HG03108 (cell line): ENCODE measurements around the gene SERPINB10.

Source experiments
- ATAC-seq: cut with Tn5 transposase; IDR thresholded peaks from one replicate; pipeline ENCODE4 v1.9.1; 2021; ENCODE audit warnings: moderate library complexity; ENCODE audit not compliant: unreplicated experiment

Gene SERPINB10

DNA sequence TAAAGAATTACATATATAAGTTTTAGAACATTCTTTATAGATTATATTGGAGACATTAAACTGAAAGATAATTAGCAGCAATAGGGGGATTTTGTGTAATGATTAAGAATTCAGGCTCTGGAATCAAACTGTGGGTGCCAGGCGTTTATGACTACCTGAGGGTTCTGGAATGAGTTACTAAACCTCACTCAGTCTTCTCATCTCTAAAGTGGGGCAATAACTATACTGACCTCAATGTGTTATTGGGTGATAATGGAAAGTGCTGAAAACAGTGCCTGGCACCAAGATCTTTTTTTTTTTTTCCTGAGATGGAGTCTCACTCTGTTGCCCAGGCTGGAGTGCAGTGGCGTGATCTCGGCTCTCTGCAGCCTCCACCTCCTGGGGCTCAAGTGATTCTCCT lies 69.3 kb downstream of the SERPINB10 start:
- ATAC-seq: no peak

DNA sequence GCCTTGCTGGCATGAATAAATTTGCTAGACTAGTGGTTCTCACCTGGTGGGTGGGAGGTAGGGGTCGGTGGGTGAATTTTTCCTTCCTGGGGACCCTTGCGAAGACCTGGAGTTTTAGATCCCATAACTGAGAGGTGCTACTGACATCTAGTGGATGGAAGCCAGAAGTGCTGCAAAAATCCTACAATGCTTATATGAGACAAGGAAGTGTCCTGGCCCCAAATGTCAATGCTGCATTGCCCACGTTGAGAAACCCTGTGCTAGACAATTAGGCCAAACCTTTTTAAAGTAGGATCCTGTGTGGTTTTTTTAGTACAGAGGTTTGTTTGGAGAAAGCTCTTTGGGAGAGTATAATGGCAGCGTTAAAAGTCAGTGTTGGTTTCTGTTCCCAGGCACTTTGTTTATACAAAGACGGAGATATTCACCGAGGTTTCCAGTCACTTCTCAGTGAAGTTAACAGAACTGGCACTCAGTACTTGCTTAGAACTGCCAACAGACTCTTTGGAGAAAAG lies 71.7 kb downstream of the SERPINB10 start:
- ATAC-seq: peak; percentile 51

DNA sequence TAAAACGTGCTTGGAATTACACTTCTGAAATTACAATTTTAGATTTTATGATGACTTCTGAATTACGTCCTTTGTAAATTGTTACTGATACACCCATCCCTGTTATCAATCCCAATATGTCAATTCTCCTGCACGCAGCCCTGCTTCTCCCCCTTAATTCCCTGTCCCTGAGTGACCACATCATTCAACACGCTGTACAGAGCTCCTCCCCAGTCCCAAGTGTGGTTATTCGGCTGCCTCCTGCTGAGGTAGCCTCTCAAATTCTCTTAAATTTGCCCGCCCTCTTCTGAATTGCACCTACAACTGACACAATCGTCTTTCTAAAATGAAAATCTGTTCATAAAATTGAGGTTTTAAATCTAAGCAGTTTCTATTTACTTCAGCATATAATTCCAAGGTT lies 72.3 kb downstream of the SERPINB10 start:
- ATAC-seq: no peak

DNA sequence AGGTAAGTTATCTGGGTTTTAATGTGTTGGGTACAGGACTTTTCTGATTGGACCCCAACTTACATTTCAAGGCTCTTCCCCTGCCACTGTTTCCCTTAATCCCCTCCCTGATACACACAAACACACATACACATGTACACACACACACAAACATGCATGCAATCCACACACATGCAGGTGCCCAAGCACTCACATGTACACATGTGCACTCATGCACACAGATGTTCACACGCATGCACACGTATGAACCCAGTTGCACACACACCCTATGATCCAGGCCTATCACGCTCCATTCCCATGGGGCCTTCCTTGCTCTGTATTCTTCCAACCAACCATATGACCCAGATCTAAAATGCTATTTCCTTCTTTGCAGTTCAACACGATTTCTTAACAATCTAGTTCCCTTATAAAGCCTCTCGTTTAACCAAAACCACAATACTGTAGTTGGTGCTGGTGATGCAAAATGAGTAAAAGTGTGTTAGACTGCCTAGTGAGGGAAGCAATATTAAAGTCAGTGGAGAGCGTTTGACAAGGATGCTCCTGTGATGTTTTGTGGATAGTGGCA lies 73.2 kb downstream of the SERPINB10 start:
- ATAC-seq: no peak

DNA sequence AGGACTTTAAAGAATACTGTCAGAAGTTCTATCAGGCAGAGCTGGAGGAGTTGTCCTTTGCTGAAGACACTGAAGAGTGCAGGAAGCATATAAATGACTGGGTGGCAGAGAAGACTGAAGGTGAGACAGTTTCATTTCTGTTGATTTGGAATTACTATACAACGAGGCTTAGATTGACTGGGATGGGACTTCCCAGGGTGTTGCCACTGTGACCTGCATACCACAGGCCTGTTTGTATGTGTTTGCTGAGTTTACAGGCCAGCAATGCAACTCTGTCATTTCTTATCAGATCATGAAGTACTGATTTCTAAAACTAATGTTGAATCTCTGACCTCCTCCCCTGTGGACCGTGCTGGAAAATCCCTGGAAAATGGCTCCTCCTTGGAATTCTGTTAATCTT lies 74.0 kb downstream of the SERPINB10 start:
- ATAC-seq: no peak

DNA sequence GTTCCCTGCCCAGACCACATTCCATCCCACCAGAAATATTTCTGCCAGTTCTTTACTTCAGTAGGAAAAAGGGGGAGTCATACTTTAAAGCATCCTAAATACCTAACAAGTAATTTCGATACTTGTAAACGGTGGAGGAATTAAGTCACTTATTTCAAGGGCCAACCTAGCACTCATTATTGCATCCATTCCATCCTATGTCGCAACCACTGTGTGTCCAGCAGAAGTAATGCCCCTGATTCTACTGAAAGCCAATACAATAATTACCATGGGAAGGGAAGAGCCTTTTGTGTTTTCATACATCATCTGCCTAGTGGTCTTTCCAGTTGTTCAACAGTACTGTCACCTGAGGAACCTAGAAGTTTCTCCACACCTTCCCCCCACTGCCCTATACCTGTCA lies 74.6 kb downstream of the SERPINB10 start:
- ATAC-seq: no peak
